K562 (cell line): ENCODE results near the gene TBP. TPM values are rescaled to one million over a fixed set of nuclear protein-coding genes. Genes with fewer than 3 reads are reported as not detected.
A peak's percentile ranks its signal among the peaks of the same experiment; 100 is the strongest.

Experiments used
- ATF2 ChIP-seq: sonication (generic); formaldehyde crosslinking; IDR thresholded peaks from 2 replicates; pipeline ENCODE4 v1.8.1; 2022; ENCODE audit warnings: missing genetic modification reagents
- CHAMP1 ChIP-seq: fragments of 450-650 bp; IDR thresholded peaks from 2 replicates; pipeline ENCODE4 v1.6.1; 2016; ENCODE audit warnings: mild to moderate bottlenecking
- CREBBP ChIP-seq: IDR thresholded peaks from one replicate; pipeline ENCODE4 v1.6.1; 2012; ENCODE audit warnings: low read depth, mild to moderate bottlenecking, control low read depth, inconsistent platforms, low read length
- DMBX1 ChIP-seq: fragments of 250-450 bp; sonication (Bioruptor Pico); IDR thresholded peaks from 2 replicates; pipeline ENCODE4 v1.8.0; 2022; ENCODE audit warnings: inconsistent platforms, mild to moderate bottlenecking, moderate library complexity, borderline replicate concordance
- FOXA3 ChIP-seq, 2 experiments: fragments of 450-650 bp in 1 of 2; sonication (generic) in 1 of 2; formaldehyde crosslinking; IDR thresholded peaks in 1 of 2; conservative IDR thresholded peaks in 1 of 2; 2 replicates each; pipeline versions ENCODE4 v1.4.0 to v1.8.0; 2020 to 2022; ENCODE audit warnings: mild to moderate bottlenecking in 2 of 2, missing genetic modification reagents in 1 of 2
- ILK ChIP-seq: fragments of 450-650 bp; IDR thresholded peaks from 2 replicates; pipeline ENCODE4 v1.6.1; 2016; ENCODE audit warnings: missing genetic modification characterization, low read depth, mild to moderate bottlenecking, missing compliant biosample characterization, moderate library complexity, borderline replicate concordance
- KDM4B ChIP-seq, 2 experiments: fragments of 450-650 bp in 1 of 2; sonication (generic) in 1 of 2; IDR thresholded peaks; 2 replicates each; pipeline ENCODE4 v1.6.1; 2016 to 2017; ENCODE audit warnings: borderline replicate concordance in 2 of 2, antibody characterized with exemption in 1 of 2, low read depth in 1 of 2, mild to moderate bottlenecking in 1 of 2
- KLF10 ChIP-seq: fragments of 250-450 bp; sonication (Bioruptor Pico); IDR thresholded peaks from 2 replicates; pipeline ENCODE4 v1.6.1; 2021; ENCODE audit warnings: matching md5 sums
- MXD1 ChIP-seq: fragments of 250-450 bp; sonication (Bioruptor Pico); IDR thresholded peaks from 2 replicates; pipeline ENCODE4 v1.8.0; 2021; ENCODE audit warnings: borderline replicate concordance, mild to moderate bottlenecking, moderate library complexity; ENCODE audit not compliant: poor library complexity, severe bottlenecking
- NR2F6 ChIP-seq: fragments of 450-650 bp; formaldehyde crosslinking; IDR thresholded peaks from 2 replicates; pipeline ENCODE4 v1.4.0; 2020; ENCODE audit warnings: mild to moderate bottlenecking
- PHF21A ChIP-seq: fragments of 450-650 bp; IDR thresholded peaks from 2 replicates; pipeline ENCODE4 v1.6.1; 2017; ENCODE audit warnings: low read depth, borderline replicate concordance
- PHTF2 ChIP-seq: fragments of 250-450 bp; sonication (Bioruptor Pico); IDR thresholded peaks from 2 replicates; pipeline ENCODE4 v1.5.0; 2021; ENCODE audit warnings: mild to moderate bottlenecking
- RBM34 ChIP-seq: fragments of 200-400 bp; formaldehyde crosslinking; IDR thresholded peaks from 2 replicates; pipeline ENCODE4 v1.6.1; 2018; ENCODE audit warnings: low read length, borderline replicate concordance; ENCODE audit not compliant: insufficient read depth
- RFX5 ChIP-seq: IDR thresholded peaks from 2 replicates; pipeline ENCODE4 v1.6.1; 2011; ENCODE audit warnings: low read depth, mild to moderate bottlenecking, improper control_type of control experiment, low read length
- SMARCE1 ChIP-seq: fragments of 450-650 bp; IDR thresholded peaks from 2 replicates; pipeline ENCODE4 v1.7.1; 2016; ENCODE audit warnings: mild to moderate bottlenecking
- TAL1 ChIP-seq: fragments of 450-650 bp; IDR thresholded peaks from 2 replicates; pipeline ENCODE4 v1.6.1; 2016; ENCODE audit warnings: mild to moderate bottlenecking
- TFAM ChIP-seq: fragments of 250-450 bp; sonication (Bioruptor Pico); conservative IDR thresholded peaks from 2 replicates; pipeline ENCODE4 v1.5.0; 2021; ENCODE audit warnings: mild to moderate bottlenecking, moderate library complexity
- TRIM24 ChIP-seq, 2 experiments: fragments of 450-650 bp; IDR thresholded peaks; 2 replicates each; pipeline ENCODE4 v1.6.1; 2016
- VEZF1 ChIP-seq: fragments of 200-800 bp; sonication (Bioruptor generic); IDR thresholded peaks from 2 replicates; pipeline ENCODE4 v1.6.1; 2017; ENCODE audit warnings: missing genetic modification characterization, missing compliant biosample characterization
- XRCC3 ChIP-seq: fragments of 450-650 bp; IDR thresholded peaks from 2 replicates; pipeline ENCODE4 v1.6.1; 2017; ENCODE audit warnings: mild to moderate bottlenecking, moderate library complexity
- YBX1 ChIP-seq: fragments of 450-650 bp; IDR thresholded peaks from 2 replicates; pipeline ENCODE4 v1.7.1; 2016; ENCODE audit warnings: mild to moderate bottlenecking
- ZNF165 ChIP-seq: fragments of 250-450 bp; sonication (Bioruptor Pico); IDR thresholded peaks from 2 replicates; pipeline ENCODE4 v1.4.0; 2020; ENCODE audit warnings: borderline replicate concordance
- ZNF584 ChIP-seq: fragments of 200-800 bp; sonication (Bioruptor generic); IDR thresholded peaks from 2 replicates; pipeline ENCODE4 v1.6.1; 2016; ENCODE audit warnings: low read depth, mild to moderate bottlenecking, missing genetic modification characterization, missing compliant biosample characterization
- polyA plus RNA-seq, 8 experiments: library from polyadenylated mRNA; depleted of rRNA in 4 of 8; stranded (reverse) in 5 of 8; unstranded in 3 of 8; fragments of >200 nt; fragmentation: Nextera tagmentation in 2 of 8; fragmentation: Illumina TruSeq in 1 of 8; extraction: Ambion mirVana in 2 of 8; extraction: Trizol in 1 of 8; gene quantifications; 2 replicates each; pipeline versions ENCODE4 v1.2.1 to v1.2.3, GENCODE V29; 2011 to 2014; ENCODE audit warnings: inconsistent platforms in 1 of 8, missing spikeins in 1 of 8
- total RNA-seq, 7 experiments: library from RNA; depleted of rRNA in 6 of 7; stranded (reverse); fragments of >200 nt in 6 of 7; fragmentation: Illumina TruSeq in 2 of 7; extraction: Trizol in 2 of 7; gene quantifications; 2 replicates each; pipeline versions ENCODE4 v1.2.1 to v1.2.3, GENCODE V29; 2011 to 2021; ENCODE audit warnings: low replicate concordance in 1 of 7

Gene TBP
- total and polyA plus RNA-seq, 9 of the 15 experiments (the other 6 are each of a cell fraction or from before 2014, with no cell fraction given): 28.5 to 86.1 (median 39.5) TPM

GRCh38 chr6:170554013-170554795 lies at the start of gene TBP (continued):
- TF ChIP-seq VEZF1 (peak; percentile 90), TRIM24 (IDR thresholded peaks at IDR 0.05) (peak in 1 of 2 experiments; percentile 51; a peak in 1 of 4 replicates), NR2F6 (CRISPR knock-in tag) (no peak), ATF2 (CRISPR knock-in tag) (no peak), RBM34 (no peak), MXD1 (CRISPR knock-in tag) (no peak), ZNF165 (CRISPR knock-in tag) (no peak), YBX1 (no peak), DMBX1 (0 out of 2 replicates have a peak, but pooled peaks have one; percentile 45), ZNF584 (CRISPR knock-in tag) (no peak), RFX5 (no peak), PHTF2 (CRISPR knock-in tag) (no peak), FOXA3 (CRISPR knock-in tag; conservative IDR thresholded peaks at IDR 0.05 in 1 of 2, IDR thresholded peaks at IDR 0.05 in 1 of 2) (peak in 1 of 2 experiments; percentile 76; a peak in 1 of 4 replicates), PHF21A (no peak), KLF10 (CRISPR knock-in tag) (no peak), XRCC3 (no peak), CREBBP (no peak), TFAM (no peak), KDM4B (IDR thresholded peaks at IDR 0.05; ENCODE audit: borderline replicate concordance in 2 of 2, low read depth in 1 of 2) (peak in 1 of 2 experiments; percentile 96; a peak in 2 of 4 replicates), CHAMP1 (no peak), SMARCE1 (no peak), TAL1 (peak; percentile 11; the same call in 1 of the 2 replicates), ILK (tag) (no peak)
